ENCODE results near the gene FCHSD1. TPM values are rescaled to one million over a fixed set of nuclear protein-coding genes. Genes with fewer than 3 reads are reported as not detected.

Gene FCHSD1
- total and polyA plus RNA-seq, 10 of the 15 experiments (the other 5 are each of a cell fraction or from before 2014, with no cell fraction given) = 0.97 to 22.8 (median 10.7) TPM

- FAIRE-seq (no peak), ATAC-seq (no peak), DNase-seq (ENCODE audit: low read depth, low spot score) (no peak)
- intact Hi-C loops (cut with micrococcal nuclease; ENCODE audit: unreplicated experiment) = loop anchor here (10.0 kb wide), 1 partner anchor 301 kb away; the partner anchor contains the start of gene RNF14
- H4K20me1 ChIP-seq (ENCODE audit: control insufficient read depth, insufficient read depth) = no peaks in the 10 kb centered on the region
- H3K9ac ChIP-seq (ENCODE audit: control insufficient read depth, insufficient read depth, low read length) = no peak overlapping the region
- ChIA-PET RAD21 (ENCODE audit: unreplicated experiment) (interaction anchor here (1.2 to 2.9 kb wide), 3 partner anchors 29 to 71 kb away, joined by 5 to 20 read pairs (median 6); no protein-coding TSS in a partner anchor), CTCF (interaction anchor here (0.9 to 3.3 kb wide), 14 partner anchors 12 to 297 kb away, joined by 3 to 27 read pairs (median 5); partner anchors contain the start of genes FCHSD1, HDAC3 and RELL2), POLR2A (no interaction called here), SMC1A (ENCODE audit: uncharacterized antibody, unreplicated experiment) (interaction anchor here (0.7 to 1.6 kb wide), 2 partner anchors 32 to 72 kb away, joined by 3 to 5 read pairs; no protein-coding TSS in a partner anchor)
- no peak overlapping the region for H3K4me2 ChIP-seq (ENCODE audit: control insufficient read depth, insufficient read depth)
- no peaks in the 10 kb centered on the region for H3K9me3 ChIP-seq (replicated peaks; ENCODE audit: control insufficient read depth, insufficient read depth, low read length)
- H3K79me2 ChIP-seq (ENCODE audit: control insufficient read depth, insufficient read depth, low read length) = no peaks in the 10 kb centered on the region
- no peaks in the 10 kb centered on the region for H3K4me1 ChIP-seq (ENCODE audit: control insufficient read depth, insufficient read depth, low read length)
- H2AFZ ChIP-seq (ENCODE audit: control insufficient read depth, low read depth, low read length) = no peak overlapping the region
- WGBS (ENCODE audit: insufficient coverage, insufficient replicate concordance, low lambda C conversion rate, missing lambda C conversion rate) = 59% methylated on average over 8 of the region's 8 CpGs
- in situ Hi-C loops (cut with MboI) = no loop called here
- no peak overlapping the region for H3K27ac ChIP-seq (ENCODE audit: control insufficient read depth, insufficient read depth)
- no TSS peak for BruUV-seq (replicated peaks)
- no peaks in the 10 kb centered on the region for H3K36me3 ChIP-seq (ENCODE audit: control insufficient read depth in 2 of 2, insufficient read depth in 2 of 2, low read length in 1 of 2)
- H3K27me3 ChIP-seq (replicated peaks in 1 of 2; ENCODE audit: control insufficient read depth in 2 of 2, insufficient read depth in 2 of 2, low read length in 1 of 2) = no peaks in the 10 kb centered on the region
- H3K4me3 ChIP-seq = no peak overlapping the region
- TF ChIP-seq ZZZ3 (IDR thresholded peaks at IDR 0.05; ENCODE audit: control insufficient read depth, insufficient read length, low read depth) (no peak), STAT1 (conservative IDR thresholded peaks at IDR 0.05) (no peak), MEF2B (IDR thresholded peaks at IDR 0.05; ENCODE audit: partially characterized antibody, poor library complexity, severe bottlenecking) (no peak), NFYA (IDR thresholded peaks at IDR 0.05; ENCODE audit: borderline replicate concordance, low read depth, low read length) (no peak), RFX5 (IDR thresholded peaks at IDR 0.05; ENCODE audit: low read depth, low read length) (no peak), ZBTB11 (CRISPR knock-in tag; IDR thresholded peaks at IDR 0.05) (no peak), CHD2 (IDR thresholded peaks at IDR 0.05; ENCODE audit: borderline replicate concordance, low read depth, low read length) (no peak), ELK1 (IDR thresholded peaks at IDR 0.05; ENCODE audit: low read depth, low read length) (no peak), HCFC1 (IDR thresholded peaks at IDR 0.05; ENCODE audit: low read length) (no peak), TCF7 (IDR thresholded peaks at IDR 0.05; ENCODE audit: borderline replicate concordance) (no peak), YY1 (IDR thresholded peaks at IDR 0.05; ENCODE audit: low read depth, low read length) (no peak), SMAD5 (IDR thresholded peaks at IDR 0.05; ENCODE audit: low read depth) (no peak), CEBPZ (IDR thresholded peaks at IDR 0.05; ENCODE audit: low read depth, low read length) (no peak)
- TF ChIP-seq, protein P1, sequence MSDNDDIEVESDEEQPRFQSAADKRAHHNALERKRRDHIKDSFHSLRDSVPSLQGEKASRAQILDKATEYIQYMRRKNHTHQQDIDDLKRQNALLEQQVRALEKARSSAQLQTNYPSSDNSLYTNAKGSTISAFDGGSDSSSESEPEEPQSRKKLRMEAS (IDR thresholded peaks at IDR 0.05; ENCODE audit: low read depth, low read length) = no peak
- TF ChIP-seq, protein P2, sequence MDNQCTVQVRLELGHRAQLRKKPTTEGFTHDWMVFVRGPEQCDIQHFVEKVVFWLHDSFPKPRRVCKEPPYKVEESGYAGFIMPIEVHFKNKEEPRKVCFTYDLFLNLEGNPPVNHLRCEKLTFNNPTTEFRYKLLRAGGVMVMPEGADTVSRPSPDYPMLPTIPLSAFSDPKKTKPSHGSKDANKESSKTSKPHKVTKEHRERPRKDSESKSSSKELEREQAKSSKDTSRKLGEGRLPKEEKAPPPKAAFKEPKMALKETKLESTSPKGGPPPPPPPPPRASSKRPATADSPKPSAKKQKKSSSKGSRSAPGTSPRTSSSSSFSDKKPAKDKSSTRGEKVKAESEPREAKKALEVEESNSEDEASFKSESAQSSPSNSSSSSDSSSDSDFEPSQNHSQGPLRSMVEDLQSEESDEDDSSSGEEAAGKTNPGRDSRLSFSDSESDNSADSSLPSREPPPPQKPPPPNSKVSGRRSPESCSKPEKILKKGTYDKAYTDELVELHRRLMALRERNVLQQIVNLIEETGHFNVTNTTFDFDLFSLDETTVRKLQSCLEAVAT (IDR thresholded peaks at IDR 0.05) = no peak
These were observed 12.3 kb upstream of the FCHSD1 start for GRCh38 chr5:141663506-141663905.
